ENCODE measurements around the gene NDUFS6. TPM values are rescaled to one million over a fixed set of nuclear protein-coding genes. Genes with fewer than 3 reads are reported as not detected.

NDUFS6 gene
- total and polyA plus RNA-seq, 7 experiments from 2014 or later, result 14.2 to 61.7 (median 17.5) TPM

GRCh38 chr5:1769017-1769640 lies 32.1 kb upstream of the NDUFS6 start:
- H3K9me3 Mint-ChIP-seq, result no peaks in the 10 kb centered on the region
- intact Hi-C loops (cut with micrococcal nuclease), result no loop called here
- no peak overlapping the region for H3K27ac ChIP-seq (ENCODE audit: low read depth, low read length)
- POLR2A ChIA-PET, result no interaction called here
- H3K4me3 ChIP-seq (ENCODE audit: low read length), result no peak overlapping the region
- DNase-seq (no peak), ATAC-seq (no peak)
- H3K27me3 ChIP-seq (ENCODE audit: control insufficient read depth in 2 of 2, insufficient read depth in 2 of 2, low read length in 2 of 2), result no peaks in the 10 kb centered on the region
- no peak overlapping the region for H3K4me3 Mint-ChIP-seq
- peaks cover 0 to 19% (median 7%) of the 10 kb centered on the region in 5 donors for H3K27me3 Mint-ChIP-seq
- peaks cover 0 to 5% (median 0%) of the 10 kb centered on the region in 7 donors for H3K4me1 Mint-ChIP-seq
- no peaks in the 10 kb centered on the region for H3K36me3 Mint-ChIP-seq
- no peaks in the 10 kb centered on the region for H3K36me3 ChIP-seq (ENCODE audit: control insufficient read depth in 2 of 3, insufficient read depth in 3 of 3, low read length in 3 of 3)
- H3K4me1 ChIP-seq (ENCODE audit: control insufficient read depth in 2 of 2, insufficient read depth in 2 of 2, low read length in 2 of 2), result no peaks in the 10 kb centered on the region
- no peaks in the 10 kb centered on the region for H3K9me3 ChIP-seq (ENCODE audit: control insufficient read depth in 2 of 3, low read length in 3 of 3)
- H3K27ac Mint-ChIP-seq, result no peak overlapping the region
- CTCF ChIA-PET, result no interaction called here

GRCh38 chr5:1769752-1770442 lies 31.3 kb upstream of the NDUFS6 start:
- Histone ChIP-seq H3K27ac (ENCODE audit: low read depth, low read length) (no peak overlapping the region), H3K36me3 (ENCODE audit: control insufficient read depth in 2 of 3, insufficient read depth in 3 of 3, low read length in 3 of 3) (no peaks in the 10 kb centered on the region), H3K9me3 (ENCODE audit: control insufficient read depth in 2 of 3, low read length in 3 of 3) (no peaks in the 10 kb centered on the region), H3K27me3 (ENCODE audit: control insufficient read depth in 2 of 2, insufficient read depth in 2 of 2, low read length in 2 of 2) (no peaks in the 10 kb centered on the region), H3K4me1 (ENCODE audit: control insufficient read depth in 2 of 2, insufficient read depth in 2 of 2, low read length in 2 of 2) (no peaks in the 10 kb centered on the region), H3K4me3 (ENCODE audit: low read length) (no peak overlapping the region)
- intact Hi-C loops (cut with micrococcal nuclease), result no loop called here
- no peaks in the 10 kb centered on the region for H3K36me3 Mint-ChIP-seq
- H3K27ac Mint-ChIP-seq, result no peak overlapping the region
- peaks cover 0 to 18% (median 2%) of the 10 kb centered on the region in 5 donors for H3K27me3 Mint-ChIP-seq
- no peaks in the 10 kb centered on the region for H3K9me3 Mint-ChIP-seq
- no peak overlapping the region for H3K4me3 Mint-ChIP-seq
- DNase-seq (no peak), ATAC-seq (no peak)
- ChIA-PET CTCF (interaction anchor here (0.6 kb wide), 1 partner anchor 36 kb away, joined by 3 read pairs; no protein-coding TSS in a partner anchor), POLR2A (no interaction called here)
- H3K4me1 Mint-ChIP-seq, result peaks cover 0 to 5% (median 0%) of the 10 kb centered on the region in 7 donors

GRCh38 chr5:1770443-1770802 lies 30.8 kb upstream of the NDUFS6 start:
- Histone ChIP-seq H3K9me3 (ENCODE audit: control insufficient read depth in 2 of 3, low read length in 3 of 3) (no peaks in the 10 kb centered on the region), H3K4me1 (ENCODE audit: control insufficient read depth in 2 of 2, insufficient read depth in 2 of 2, low read length in 2 of 2) (no peaks in the 10 kb centered on the region), H3K27ac (ENCODE audit: low read depth, low read length) (no peak overlapping the region), H3K27me3 (ENCODE audit: control insufficient read depth in 2 of 2, insufficient read depth in 2 of 2, low read length in 2 of 2) (no peaks in the 10 kb centered on the region), H3K36me3 (ENCODE audit: control insufficient read depth in 2 of 3, insufficient read depth in 3 of 3, low read length in 3 of 3) (no peaks in the 10 kb centered on the region), H3K4me3 (ENCODE audit: low read length) (no peak overlapping the region)
- peaks cover 0 to 5% (median 0%) of the 10 kb centered on the region in 7 donors for H3K4me1 Mint-ChIP-seq
- H3K27me3 Mint-ChIP-seq, result peaks cover 0 to 18% (median 0%) of the 10 kb centered on the region in 5 donors
- H3K9me3 Mint-ChIP-seq, result no peaks in the 10 kb centered on the region
- H3K27ac Mint-ChIP-seq, result no peak overlapping the region
- ChIA-PET CTCF (interaction anchor here (0.6 kb wide), 1 partner anchor 37 kb away, joined by 3 read pairs; no protein-coding TSS in a partner anchor), POLR2A (no interaction called here)
- ATAC-seq (no peak), DNase-seq (no peak)
- no peaks in the 10 kb centered on the region for H3K36me3 Mint-ChIP-seq
- intact Hi-C loops (cut with micrococcal nuclease), result no loop called here
- H3K4me3 Mint-ChIP-seq, result no peak overlapping the region

GRCh38 chr5:1771149-1772065 lies 29.8 kb upstream of the NDUFS6 start:
- no peaks in the 10 kb centered on the region for H3K27me3 ChIP-seq (ENCODE audit: control insufficient read depth in 2 of 2, insufficient read depth in 2 of 2, low read length in 2 of 2)
- Mint-ChIP-seq H3K36me3 (no peaks in the 10 kb centered on the region), H3K27ac (no peak overlapping the region), H3K4me3 (no peak overlapping the region), H3K4me1 (peaks cover 0 to 5% (median 0%) of the 10 kb centered on the region in 7 donors), H3K27me3 (peaks cover 0 to 23% (median 0%) of the 10 kb centered on the region in 5 donors), H3K9me3 (no peaks in the 10 kb centered on the region)
- no peaks in the 10 kb centered on the region for H3K36me3 ChIP-seq (ENCODE audit: control insufficient read depth in 2 of 3, insufficient read depth in 3 of 3, low read length in 3 of 3)
- H3K4me1 ChIP-seq (ENCODE audit: control insufficient read depth in 2 of 2, insufficient read depth in 2 of 2, low read length in 2 of 2), result no peaks in the 10 kb centered on the region
- no peak overlapping the region for H3K27ac ChIP-seq (ENCODE audit: low read depth, low read length)
- no peak overlapping the region for H3K4me3 ChIP-seq (ENCODE audit: low read length)
- ChIA-PET CTCF (no interaction called here), POLR2A (interaction anchor here (0.6 kb wide), 1 partner anchor 21 kb away, joined by 5 read pairs; no protein-coding TSS in a partner anchor)
- no peaks in the 10 kb centered on the region for H3K9me3 ChIP-seq (ENCODE audit: control insufficient read depth in 2 of 3, low read length in 3 of 3)
- ATAC-seq, result no peak
- no peak for DNase-seq
- intact Hi-C loops (cut with micrococcal nuclease), result loop anchor here in 1 of 2 donors (2.0 kb wide), 1 partner anchor 21 kb away; no protein-coding TSS in a partner anchor

- Histone ChIP-seq H3K4me3 (ENCODE audit: low read length) (no peak overlapping the region), H3K27me3 (ENCODE audit: control insufficient read depth in 2 of 2, insufficient read depth in 2 of 2, low read length in 2 of 2) (no peaks in the 10 kb centered on the region), H3K27ac (ENCODE audit: low read depth, low read length) (no peak overlapping the region), H3K4me1 (ENCODE audit: control insufficient read depth in 2 of 2, insufficient read depth in 2 of 2, low read length in 2 of 2) (no peaks in the 10 kb centered on the region), H3K36me3 (ENCODE audit: control insufficient read depth in 2 of 3, insufficient read depth in 3 of 3, low read length in 3 of 3) (no peaks in the 10 kb centered on the region), H3K9me3 (ENCODE audit: control insufficient read depth in 2 of 3, low read length in 3 of 3) (no peaks in the 10 kb centered on the region)
- Mint-ChIP-seq H3K4me1 (peaks cover 0 to 5% (median 0%) of the 10 kb centered on the region in 7 donors), H3K36me3 (no peaks in the 10 kb centered on the region), H3K27ac (no peak overlapping the region), H3K4me3 (no peak overlapping the region), H3K9me3 (no peaks in the 10 kb centered on the region), H3K27me3 (peaks cover 0 to 23% (median 0%) of the 10 kb centered on the region in 5 donors)
- ChIA-PET POLR2A (interaction anchor here (1.7 kb wide), 1 partner anchor 29 kb away, joined by 5 read pairs; the partner anchor contains the start of gene NDUFS6), CTCF (no interaction called here)
- ATAC-seq (peak; percentile 42), DNase-seq (peak in 1 of 9 donors; percentile 15)
- intact Hi-C loops (cut with micrococcal nuclease), result loop anchor here in 1 of 2 donors (2.0 kb wide), 1 partner anchor 20 kb away; no protein-coding TSS in a partner anchor
These were observed 28.6 kb upstream of the NDUFS6 start for GRCh38 chr5:1772634-1773033.

GRCh38 chr5:1776831-1777230 lies 24.4 kb upstream of the NDUFS6 start:
- no peaks in the 10 kb centered on the region for H3K4me1 ChIP-seq (ENCODE audit: control insufficient read depth in 2 of 2, insufficient read depth in 2 of 2, low read length in 2 of 2)
- peaks cover 0 to 19% (median 0%) of the 10 kb centered on the region in 5 donors for H3K27me3 Mint-ChIP-seq
- ATAC-seq, result no peak
- H3K27ac Mint-ChIP-seq, result no peak overlapping the region
- CTCF ChIA-PET, result no interaction called here
- no peak overlapping the region for H3K4me3 Mint-ChIP-seq
- H3K36me3 Mint-ChIP-seq, result no peaks in the 10 kb centered on the region
- H3K36me3 ChIP-seq (ENCODE audit: control insufficient read depth in 2 of 3, insufficient read depth in 3 of 3, low read length in 3 of 3), result no peaks in the 10 kb centered on the region
- H3K4me1 Mint-ChIP-seq, result peaks cover 0 to 5% (median 0%) of the 10 kb centered on the region in 7 donors
- POLR2A ChIA-PET, result no interaction called here
- no peak for DNase-seq
- intact Hi-C loops (cut with micrococcal nuclease), result no loop called here
- no peak overlapping the region for H3K4me3 ChIP-seq (ENCODE audit: low read length)
- H3K27ac ChIP-seq (ENCODE audit: low read depth, low read length), result no peak overlapping the region
- no peaks in the 10 kb centered on the region for H3K9me3 ChIP-seq (ENCODE audit: control insufficient read depth in 2 of 3, low read length in 3 of 3)
- H3K9me3 Mint-ChIP-seq, result no peaks in the 10 kb centered on the region
- H3K27me3 ChIP-seq (ENCODE audit: control insufficient read depth in 2 of 2, insufficient read depth in 2 of 2, low read length in 2 of 2), result no peaks in the 10 kb centered on the region

Measured in naive thymus-derived CD4-positive, alpha-beta T cell (primary cell).